Measurements from ENCODE around the gene KCNK7.
A peak's percentile ranks its signal among the peaks of the same experiment; 100 is the strongest.
"Not testable (repeated sequence)": the region's sequence is repeated elsewhere in the genome, so short reads cannot be mapped to it uniquely, and the experiment has no call there.

KCNK7 gene

GRCh38 chr11:65577756-65578109 is 17.9 kb downstream of the KCNK7 start:
- DNase-seq (ENCODE audit: low read depth, low spot score) = no peak
- no peak overlapping the region for H3K4me3 ChIP-seq (ENCODE audit: low read length)

DNA sequence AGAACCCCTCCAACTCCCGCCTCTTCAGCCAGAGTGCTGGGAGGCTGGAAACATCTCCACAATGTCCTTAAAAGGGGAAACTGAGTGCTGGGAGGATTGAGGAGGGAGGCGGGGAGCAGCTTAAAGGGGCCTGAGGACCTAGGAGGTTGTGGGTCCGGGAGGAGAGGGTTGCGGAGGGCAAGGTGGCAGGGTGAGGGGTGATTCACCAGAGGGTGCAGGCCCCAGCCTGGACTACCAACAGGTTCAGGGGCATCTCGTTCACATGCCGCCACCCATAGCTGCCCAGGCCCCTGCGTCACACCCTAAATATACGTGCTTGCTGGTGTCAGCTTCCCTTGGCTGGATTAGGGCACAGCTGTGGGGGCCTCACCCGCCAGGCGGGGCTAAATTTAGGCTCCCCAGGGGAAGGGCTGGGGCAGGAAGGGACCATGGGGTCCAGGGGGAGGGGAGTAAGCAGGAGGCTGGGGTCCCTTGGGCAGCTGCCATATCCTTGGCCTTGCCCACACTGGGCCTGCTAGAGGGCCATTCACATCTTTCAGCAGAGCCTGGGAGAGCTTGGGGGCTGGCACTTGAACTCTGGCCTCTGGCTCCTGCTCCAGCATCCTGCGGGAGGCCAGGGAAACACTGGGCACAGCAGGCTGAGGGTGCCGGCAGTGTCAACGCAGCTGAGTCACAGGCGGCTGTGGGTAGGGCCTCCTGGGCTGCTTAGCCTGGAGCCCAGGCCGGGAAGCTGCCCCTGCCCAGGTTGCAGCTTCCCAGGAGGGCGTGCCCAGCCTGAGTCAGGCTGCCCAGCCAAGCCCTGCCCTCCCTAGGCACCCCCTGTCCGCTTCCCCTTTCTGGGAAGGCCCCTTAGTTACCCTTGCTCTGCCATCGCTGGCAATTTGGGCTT is 18.5 kb downstream of the KCNK7 start:
- no peak for DNase-seq (ENCODE audit: low read depth, low spot score)
- H3K4me3 ChIP-seq (ENCODE audit: low read length) = peak overlapping the region; percentile 66

DNA sequence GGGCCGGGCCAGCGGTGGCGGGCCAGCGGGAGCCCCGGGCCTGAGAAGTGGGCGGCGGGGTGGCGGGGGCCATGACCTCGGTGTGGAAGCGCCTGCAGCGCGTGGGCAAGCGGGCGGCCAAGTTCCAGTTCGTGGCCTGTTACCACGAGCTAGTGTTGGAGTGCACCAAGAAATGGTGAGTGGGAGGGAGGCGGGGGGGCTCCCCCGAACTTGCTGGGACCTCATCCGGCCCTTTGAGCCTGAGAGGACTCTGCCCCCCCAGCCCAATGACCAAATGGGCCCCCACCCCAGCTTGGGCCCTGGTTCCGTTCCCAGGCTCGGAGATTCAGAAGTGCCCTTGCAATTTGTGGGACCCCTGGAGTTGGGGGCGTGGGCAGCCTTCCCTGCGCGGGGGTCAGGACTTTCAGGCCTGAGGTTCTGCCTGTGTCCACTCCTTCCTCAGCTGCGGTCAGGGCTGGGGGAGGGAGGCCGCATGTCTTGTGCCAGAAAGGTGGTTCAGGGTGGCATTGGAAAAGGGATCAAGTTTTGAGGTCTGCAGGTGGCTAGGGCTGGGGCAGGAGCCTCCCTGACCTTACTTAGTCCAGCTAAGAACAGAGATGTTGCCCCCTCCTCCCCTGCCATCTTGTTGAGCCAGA is 19.3 kb downstream of the KCNK7 start:
- peak overlapping the region; percentile 66 for H3K4me3 ChIP-seq (ENCODE audit: low read length)
- DNase-seq (ENCODE audit: low read depth, low spot score) = no peak

DNA sequence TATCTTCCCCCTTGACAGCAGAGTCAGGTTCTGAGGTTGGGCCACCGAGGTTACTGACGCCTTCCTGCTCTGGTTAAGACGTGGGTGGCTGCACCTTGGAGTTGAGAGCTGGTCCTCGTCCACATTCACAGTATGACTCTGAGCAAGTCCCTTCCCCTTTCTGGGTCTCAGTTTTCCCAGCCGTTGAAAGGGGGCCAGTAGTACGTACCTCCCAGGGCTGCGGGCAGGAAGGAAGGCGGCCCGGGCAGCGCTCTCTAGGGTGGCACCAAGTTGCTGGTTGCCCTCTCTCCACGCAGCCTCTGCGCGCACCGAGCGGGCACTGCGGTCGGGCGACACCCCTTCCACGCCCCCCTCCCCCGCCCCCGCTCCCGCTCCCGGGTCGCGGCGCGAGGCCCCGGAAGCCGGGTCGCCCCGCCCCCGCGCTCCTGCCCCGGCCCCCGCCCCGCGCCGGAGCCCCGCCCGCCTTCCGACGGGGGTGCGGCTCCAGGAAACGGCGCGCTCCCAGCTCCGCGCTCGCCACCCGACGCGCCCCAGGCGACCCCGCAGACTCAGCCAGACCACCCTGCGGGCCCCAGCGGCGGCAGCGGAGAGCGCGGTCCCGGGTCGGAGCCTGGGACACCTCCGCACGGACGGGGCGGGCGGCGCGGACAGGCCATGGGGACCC is 19.9 kb downstream of the KCNK7 start, which contains the start of gene EHBP1L1:
Gene EHBP1L1 (plus strand): TSS at position 486 of the 664 bp plus-strand sequence. CDS start 250 bp downstream, outside the sequence.
- no peak for DNase-seq (ENCODE audit: low read depth, low spot score)
- H3K4me3 ChIP-seq (ENCODE audit: low read length) = peak within 1 kb of the TSS; percentile 66

- H3K4me3 ChIP-seq (ENCODE audit: low read length) = peak overlapping the region; percentile 66
- DNase-seq (ENCODE audit: low read depth, low spot score) = no peak
Measured at GRCh38 chr11:65574811-65575567, 20.6 kb downstream of the KCNK7 start.

DNA sequence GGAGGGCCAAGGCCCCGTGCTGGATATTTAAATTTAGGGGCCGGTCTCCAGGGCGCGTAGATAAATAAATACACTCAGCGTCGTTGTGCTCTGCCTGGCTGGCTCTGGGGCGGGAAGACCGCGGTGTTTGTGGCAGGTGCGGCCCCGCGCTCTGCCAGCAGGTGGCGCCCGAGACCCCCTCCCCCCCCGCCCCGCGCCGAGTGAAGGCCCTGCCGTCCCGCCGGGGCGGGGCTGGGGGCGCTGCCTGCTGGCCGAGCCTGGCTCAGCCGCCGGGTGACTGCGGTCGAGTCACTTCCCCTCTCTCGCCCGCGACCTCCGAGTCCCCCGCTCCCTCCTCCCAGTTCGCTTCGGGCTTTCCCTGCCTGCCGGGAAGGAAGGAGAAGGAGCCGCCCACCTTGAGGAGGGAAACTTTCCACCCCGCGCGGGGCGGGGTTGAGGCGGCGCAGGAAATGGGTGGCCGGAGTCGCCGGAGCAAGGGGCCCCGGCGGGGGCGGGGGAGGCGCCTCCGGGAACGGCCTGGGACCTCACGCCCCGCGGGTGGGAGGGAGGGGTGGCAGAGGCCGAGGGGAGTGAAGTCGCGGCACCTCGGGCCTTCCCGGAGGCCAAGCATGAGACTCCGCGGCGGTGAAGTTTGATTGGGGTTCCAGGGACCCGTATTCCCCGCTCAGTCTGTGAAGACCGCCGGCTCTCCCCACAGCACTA is 21.3 kb downstream of the KCNK7 start:
- peak; percentile 83 for DNase-seq (ENCODE audit: low read depth, low spot score)

GRCh38 chr11:65573391-65574079 is 22.1 kb downstream of the KCNK7 start:
- DNase-seq (ENCODE audit: low read depth, low spot score) = no peak
- peak overlapping the region; percentile 94 for H3K4me3 ChIP-seq (ENCODE audit: low read length)

More for the DNA sequence above, 21.3 kb downstream of the KCNK7 start:
- peak overlapping the region; percentile 94 for H3K4me3 ChIP-seq (ENCODE audit: low read length)

DNA sequence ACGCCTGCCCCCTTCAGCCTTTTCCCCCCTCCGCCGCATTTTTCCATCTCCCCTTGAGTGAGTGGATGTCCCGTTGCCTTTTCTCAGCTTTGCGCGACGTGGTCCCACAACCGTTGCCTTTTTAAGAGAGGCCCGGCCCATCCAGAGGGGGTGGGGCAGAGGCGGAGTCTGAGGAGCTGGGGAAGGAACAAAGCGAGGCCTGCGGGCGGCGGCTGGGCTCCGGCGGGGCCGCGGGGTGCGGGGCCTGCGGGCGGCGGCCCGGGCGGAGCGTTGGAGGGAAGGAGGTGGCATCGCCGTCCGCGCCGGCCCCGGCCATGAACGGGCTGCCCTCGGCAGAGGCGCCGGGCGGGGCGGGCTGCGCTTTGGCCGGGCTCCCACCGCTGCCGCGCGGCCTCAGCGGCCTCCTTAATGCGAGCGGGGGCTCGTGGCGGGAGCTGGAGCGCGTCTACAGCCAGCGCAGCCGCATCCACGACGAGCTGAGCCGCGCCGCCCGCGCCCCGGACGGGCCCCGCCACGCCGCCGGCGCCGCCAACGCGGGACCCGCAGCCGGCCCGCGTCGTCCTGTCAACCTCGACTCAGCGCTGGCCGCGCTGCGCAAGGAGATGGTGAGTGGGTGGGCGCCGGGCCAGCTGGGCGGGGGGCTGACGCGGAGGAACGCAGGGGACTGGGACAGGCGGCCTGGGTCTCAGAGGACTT is 23.1 kb downstream of the KCNK7 start, which contains the start of gene FAM89B:
Gene FAM89B (plus strand): TSS at position 183 of the 696 bp plus-strand sequence. CDS start 132 bp downstream, at position 315.
- peak within 1 kb of the TSS; percentile 94 for H3K4me3 ChIP-seq (ENCODE audit: low read length)
- peak; percentile 81 for DNase-seq (ENCODE audit: low read depth, low spot score)

- no peak for DNase-seq (ENCODE audit: low read depth, low spot score)
- H3K4me3 ChIP-seq (ENCODE audit: low read length) = peak overlapping the region; percentile 94
Measured at GRCh38 chr11:65571940-65572339, 23.7 kb downstream of the KCNK7 start.

- no peak for DNase-seq (ENCODE audit: low read depth, low spot score)
- peak overlapping the region; percentile 94 for H3K4me3 ChIP-seq (ENCODE audit: low read length)
Measured at GRCh38 chr11:65571420-65571819, 24.2 kb downstream of the KCNK7 start.

- DNase-seq (ENCODE audit: low read depth, low spot score) = peak; percentile 96
- H3K4me3 ChIP-seq (ENCODE audit: low read length) = peak within 1 kb of the TSS; percentile 94
Measured at GRCh38 chr11:65569973-65570918, 25.4 kb downstream of the KCNK7 start, which contains the start of gene ZNRD2. Gene ZNRD2 (plus strand): TSS chr11:65570477. CDS start chr11:65570492, 15 bp downstream.

- peak overlapping the region; percentile 94 for H3K4me3 ChIP-seq (ENCODE audit: low read length)
- DNase-seq (ENCODE audit: low read depth, low spot score) = no peak
Measured at GRCh38 chr11:65569164-65569972, 26.2 kb downstream of the KCNK7 start.

DNA sequence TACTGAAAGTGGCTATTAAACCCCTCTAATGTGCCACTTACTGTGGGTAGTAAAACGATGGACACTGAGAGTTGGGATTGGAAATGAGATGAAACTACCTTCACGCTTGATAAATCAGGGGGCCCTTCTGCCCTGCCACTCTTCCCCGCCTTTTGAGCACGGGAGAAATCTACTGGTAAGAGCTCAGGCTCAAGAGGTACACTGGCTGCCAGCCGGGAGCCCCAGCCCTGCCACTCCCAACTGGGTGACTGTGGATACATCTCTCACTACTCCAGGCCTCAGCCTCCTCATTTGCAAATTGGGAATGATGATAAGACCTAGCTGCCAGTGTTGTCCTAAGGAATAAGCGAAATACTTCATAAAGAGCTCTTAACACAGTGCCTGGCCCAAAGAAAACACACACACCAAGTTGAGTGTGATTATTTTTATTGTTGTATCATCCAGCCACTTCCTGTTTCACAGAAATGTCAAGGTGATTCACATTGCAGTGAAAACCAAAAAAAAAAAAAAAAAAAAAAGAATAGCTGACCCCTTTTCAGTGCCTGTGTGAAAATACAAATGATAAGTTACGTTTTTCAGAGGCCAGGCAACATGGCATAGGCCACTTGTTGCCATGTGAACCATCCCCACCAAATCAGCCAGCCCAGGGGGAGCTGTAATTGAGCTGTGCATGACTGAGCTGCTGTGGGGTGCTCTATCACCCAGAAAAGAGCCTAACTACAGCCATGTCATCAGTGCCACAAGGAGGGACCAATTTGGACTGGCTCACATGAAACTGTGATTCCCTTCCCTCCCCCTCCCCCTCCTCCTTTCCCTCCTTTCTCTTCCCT is 29.8 kb downstream of the KCNK7 start:
- DNase-seq (ENCODE audit: low read depth, low spot score) = no peak
- no peak overlapping the region for H3K4me3 ChIP-seq (ENCODE audit: low read length)

GRCh38 chr11:65564879-65565559 is 30.6 kb downstream of the KCNK7 start:
- peak; percentile 70 for DNase-seq (ENCODE audit: low read depth, low spot score)
- not testable (repeated sequence) for H3K4me3 ChIP-seq (ENCODE audit: low read length)
